HL-60 (cell line): Measurements from ENCODE around the gene PCNX2.

Source experiments
- CTCF ChIP-seq: IDR thresholded peaks from one replicate; pipeline ENCODE4 v1.5.1; 2011; ENCODE audit warnings: low read length, control low read depth, inconsistent platforms; ENCODE audit not compliant: insufficient read depth
- POLR2AphosphoS5 ChIP-seq: IDR thresholded peaks from 2 replicates; pipeline ENCODE4 v1.6.1; 2012; ENCODE audit warnings: low read depth
- REST ChIP-seq: IDR thresholded peaks from 2 replicates; pipeline ENCODE4 v1.6.1; 2012; ENCODE audit warnings: low read depth; ENCODE audit not compliant: insufficient replicate concordance
- SPI1 ChIP-seq: IDR thresholded peaks from 2 replicates; pipeline ENCODE4 v1.6.1; 2012; ENCODE audit warnings: low read depth, mild to moderate bottlenecking, borderline replicate concordance

- TF ChIP-seq CTCF (no peak), REST (no peak), POLR2AphosphoS5 (no peak), SPI1 (no peak)
Measured at GRCh38 chr1:232993555-232993954, 302.0 kb downstream of the PCNX2 start.
